NCI-H446 (cell line): ENCODE results near the gene SPATA45.
"Not testable (repeated sequence)": the region's sequence is repeated elsewhere in the genome, so short reads cannot be mapped to it uniquely, and the experiment has no call there.

Experiments
- DNase-seq, 2 experiments: peaks; one replicate each; lab custom pipeline; 2025; lab: John Stamatoyannopoulos, UW

Gene SPATA45

DNA sequence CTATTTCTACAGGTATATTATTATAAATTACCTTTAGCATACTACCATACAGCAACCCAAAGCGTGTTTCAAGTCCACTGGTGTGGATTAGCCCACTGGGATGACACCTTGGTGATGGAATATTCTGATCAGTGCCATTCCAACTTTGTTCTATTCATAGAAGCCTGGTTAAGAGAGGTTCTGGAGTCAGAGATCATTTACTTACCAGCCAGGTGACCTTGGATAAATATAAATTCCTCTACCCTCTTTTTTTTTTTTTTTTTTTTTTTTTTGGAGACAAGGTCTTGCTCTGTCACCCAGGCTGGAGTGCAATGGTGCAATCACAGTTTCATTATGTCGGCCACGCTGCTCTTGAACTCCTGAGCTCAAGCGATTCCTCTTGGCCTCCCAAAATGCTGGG, at the start of gene SPATA45:
Gene SPATA45 (minus strand): TSS at position 101 of the 400 bp plus-strand sequence. CDS start 11,500 bp downstream, outside the sequence.
- no peak for DNase-seq

DNA sequence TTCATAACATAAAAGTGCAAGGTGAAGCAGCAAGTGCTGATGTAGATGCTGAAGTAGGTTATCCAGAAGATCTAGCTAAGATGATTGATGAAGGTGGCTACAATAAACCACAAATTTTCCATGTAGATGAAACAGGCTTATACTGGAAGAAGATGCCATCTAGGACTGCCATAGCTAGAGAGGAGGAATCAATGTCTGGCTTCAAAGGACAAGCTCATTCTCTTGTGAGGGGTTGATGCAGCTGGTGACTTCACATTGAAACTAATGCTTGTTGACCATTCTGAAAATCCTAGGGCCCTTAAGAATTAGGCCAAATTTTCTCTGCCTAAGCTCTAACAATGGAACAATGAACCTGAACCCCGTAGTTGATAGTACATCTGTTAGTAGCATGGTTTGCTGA, 44.7 kb upstream of the SPATA45 start:
- DNase-seq: no peak

DNA sequence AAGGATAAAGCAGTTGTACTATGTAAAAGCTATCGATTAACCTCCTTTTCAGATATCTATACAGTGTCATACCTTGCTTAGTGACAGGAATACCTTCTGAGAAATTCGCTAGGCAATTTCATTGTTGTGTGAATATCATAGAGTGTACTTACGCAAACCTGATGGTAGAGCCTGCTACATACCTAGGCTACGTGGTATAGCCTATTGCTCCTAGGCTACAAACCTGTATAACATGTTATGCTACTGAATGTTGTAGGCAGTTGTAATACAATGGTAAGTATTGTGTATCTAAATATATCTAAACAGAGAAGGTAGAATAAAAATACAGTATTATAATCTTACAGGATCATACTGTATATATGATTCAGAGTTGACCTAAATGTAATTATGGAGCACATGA, 37.1 kb upstream of the SPATA45 start:
- no peak for DNase-seq

DNA sequence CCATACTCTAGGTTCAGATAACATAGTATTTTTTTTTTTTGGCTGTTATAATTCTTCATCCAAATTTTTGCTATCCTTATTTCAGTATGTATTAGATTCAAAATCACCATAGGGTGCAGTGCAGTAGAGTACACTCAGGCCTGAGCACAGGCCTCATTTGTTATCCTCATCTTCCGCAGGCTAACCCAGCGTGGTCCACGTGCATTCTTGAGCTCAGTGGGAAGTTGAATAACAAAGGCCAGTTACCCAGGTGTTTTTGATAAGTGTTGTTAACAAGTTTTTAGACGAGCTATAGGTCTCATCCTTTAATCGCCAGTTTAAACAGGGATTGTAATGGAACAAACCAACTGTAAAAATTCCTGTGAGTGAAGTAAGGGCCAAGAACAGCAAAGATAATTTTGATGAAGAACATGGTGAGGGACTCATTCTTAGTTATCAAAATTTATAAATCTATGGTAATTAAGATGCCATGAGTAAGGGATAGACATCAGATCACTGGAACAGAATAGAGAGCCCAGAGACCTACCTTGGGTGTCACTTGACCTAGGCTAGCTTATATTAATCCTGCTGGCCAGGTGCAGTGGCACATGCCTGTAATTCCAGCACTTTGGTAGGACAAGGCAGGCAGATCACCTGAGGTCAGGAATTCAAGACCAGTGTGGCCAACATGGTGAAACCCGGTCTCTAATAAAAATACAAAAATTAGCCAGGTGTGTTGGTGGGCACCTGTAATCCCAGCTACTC, 32.7 kb upstream of the SPATA45 start:
- DNase-seq: no peak

DNA sequence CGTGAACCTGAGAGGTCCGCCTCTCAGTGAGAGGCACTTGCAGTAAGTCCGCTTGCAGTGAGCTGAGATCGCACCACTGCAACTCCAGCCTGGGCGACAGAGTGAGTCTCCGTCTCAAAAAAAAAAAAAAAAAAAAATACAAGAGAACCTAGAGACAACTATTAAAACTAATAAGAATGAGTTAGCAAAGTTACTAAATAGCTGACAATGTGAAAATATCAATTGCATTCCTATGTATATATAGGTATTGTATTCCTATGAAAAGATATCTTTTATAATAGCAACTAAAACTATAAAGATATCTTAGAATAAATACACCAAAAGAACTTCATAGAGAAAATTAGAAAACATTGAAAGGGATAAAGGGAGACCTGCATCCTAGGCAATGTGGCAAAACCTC, 31.0 kb upstream of the SPATA45 start:
- DNase-seq: no peak

DNA sequence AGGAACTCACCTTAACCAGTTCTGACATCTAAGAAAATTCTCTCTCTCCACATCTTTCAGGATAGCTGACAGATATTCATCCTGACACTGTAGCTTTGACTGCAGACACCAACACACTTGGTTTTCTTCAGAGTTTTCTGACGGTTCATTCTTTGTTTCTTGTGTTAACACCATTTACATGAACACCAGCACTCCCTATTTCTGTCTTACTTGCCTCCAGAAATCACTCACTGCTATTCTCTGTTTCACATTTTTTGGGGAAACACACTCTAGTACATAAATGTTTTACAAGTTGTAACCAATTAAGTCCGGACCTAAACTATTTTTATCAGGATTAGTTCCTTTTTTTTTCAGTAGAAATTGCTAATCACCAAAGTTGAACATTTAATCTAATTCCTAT, 26.1 kb upstream of the SPATA45 start:
- DNase-seq: no peak

DNA sequence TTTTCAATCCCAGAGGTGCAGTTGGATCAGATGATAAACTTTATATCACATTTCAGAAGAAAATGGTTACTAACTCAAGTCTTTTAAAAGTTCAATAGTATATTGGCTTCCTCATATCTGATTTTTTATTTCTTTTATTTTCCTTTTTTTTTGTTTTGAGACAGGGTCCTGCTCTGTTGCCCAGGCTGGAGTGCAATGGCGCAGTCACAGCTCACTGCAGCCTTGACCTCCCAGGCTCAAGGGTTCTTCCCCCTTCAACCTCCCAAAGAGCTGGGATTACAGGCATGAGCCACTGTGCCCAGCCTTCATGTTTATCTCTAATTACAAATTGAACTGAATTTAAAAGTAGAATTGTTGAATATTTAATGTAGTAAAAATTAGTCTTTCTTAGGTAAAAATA, 24.5 kb upstream of the SPATA45 start:
- no peak for DNase-seq

DNA sequence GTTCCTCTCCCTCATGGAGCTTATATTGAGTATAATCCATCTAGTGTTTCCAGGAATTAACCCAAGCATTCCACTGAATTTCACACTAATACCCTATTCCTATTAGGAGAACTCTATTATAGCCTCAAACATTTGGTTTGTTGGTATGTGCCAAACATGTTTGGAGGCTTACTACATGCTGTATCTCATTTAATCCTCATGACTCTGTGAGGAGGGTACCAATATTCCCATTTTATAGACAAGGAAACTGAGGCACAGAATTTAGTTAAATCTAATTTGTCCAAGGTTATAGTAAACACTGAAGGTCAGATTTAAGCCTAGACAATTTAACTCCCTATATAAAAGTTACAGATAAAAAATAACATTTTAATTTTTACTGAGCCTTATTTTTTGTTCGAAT, 19.7 kb upstream of the SPATA45 start:
- no peak for DNase-seq

DNA sequence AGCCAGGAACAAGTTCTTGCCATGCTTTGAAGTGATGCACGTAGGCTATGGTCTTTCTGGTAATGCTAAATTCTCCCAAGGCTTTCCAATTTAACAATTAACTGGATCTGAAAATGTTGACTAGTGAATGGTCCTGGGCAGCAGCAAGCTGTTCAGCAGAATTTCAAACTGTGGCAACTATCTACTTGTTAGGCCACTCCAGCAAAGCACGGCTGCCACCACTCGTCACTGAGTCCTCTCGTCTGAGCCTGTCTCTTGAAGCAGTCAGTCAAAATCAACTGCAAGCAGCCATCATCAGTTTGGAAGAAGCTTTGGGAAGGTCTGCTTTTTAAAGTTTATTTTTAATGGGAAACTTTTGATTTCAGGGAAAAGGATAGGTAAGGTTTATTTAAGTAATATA, 16.8 kb upstream of the SPATA45 start:
- DNase-seq: no peak

DNA sequence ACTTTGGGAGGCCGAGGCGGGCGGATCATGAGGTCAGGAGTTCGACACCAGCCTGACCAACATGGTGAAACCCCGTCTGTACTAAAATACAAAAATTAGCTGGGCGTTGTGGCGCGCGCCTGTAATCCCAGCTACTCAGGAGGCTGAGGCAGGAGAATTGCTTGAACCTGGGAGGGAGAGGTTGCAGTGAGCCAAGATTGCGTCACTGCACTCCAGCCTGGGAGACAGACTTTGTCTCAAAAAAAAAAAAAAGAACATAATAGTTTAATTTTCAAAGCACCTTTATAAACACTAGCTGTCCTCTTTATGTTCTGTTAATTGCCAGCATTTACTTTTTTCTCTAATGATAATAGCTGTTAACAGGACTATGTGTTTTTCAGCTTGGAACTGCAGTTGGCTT, 15.9 kb upstream of the SPATA45 start:
- DNase-seq: not testable (repeated sequence)

DNA sequence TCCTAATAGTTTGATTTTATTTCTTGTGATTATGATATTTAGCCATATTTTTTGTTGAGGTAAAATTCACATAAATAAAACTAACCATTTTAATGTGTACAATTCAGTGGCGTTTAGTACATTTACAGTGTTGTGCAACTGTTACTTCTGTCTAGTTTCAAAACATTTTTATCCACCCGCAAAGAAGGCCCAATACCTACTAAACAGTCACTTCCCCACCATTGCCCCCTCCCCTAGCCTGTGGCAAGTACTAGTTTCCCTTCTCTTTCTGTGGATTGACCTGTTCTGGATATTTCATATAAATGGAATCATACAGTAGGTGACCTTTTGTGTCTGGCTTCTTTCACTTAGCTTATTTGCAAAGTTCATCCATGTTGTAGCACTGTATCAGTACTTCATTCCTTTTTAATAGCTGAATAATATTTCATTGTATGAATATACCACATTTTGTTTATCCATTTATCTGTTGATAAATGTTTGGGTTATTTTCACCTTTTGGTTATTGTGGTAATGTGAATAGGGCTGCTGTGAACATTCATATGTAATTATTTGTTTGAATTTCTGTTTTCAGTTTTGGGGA, 14.8 kb upstream of the SPATA45 start:
- no peak for DNase-seq

DNA sequence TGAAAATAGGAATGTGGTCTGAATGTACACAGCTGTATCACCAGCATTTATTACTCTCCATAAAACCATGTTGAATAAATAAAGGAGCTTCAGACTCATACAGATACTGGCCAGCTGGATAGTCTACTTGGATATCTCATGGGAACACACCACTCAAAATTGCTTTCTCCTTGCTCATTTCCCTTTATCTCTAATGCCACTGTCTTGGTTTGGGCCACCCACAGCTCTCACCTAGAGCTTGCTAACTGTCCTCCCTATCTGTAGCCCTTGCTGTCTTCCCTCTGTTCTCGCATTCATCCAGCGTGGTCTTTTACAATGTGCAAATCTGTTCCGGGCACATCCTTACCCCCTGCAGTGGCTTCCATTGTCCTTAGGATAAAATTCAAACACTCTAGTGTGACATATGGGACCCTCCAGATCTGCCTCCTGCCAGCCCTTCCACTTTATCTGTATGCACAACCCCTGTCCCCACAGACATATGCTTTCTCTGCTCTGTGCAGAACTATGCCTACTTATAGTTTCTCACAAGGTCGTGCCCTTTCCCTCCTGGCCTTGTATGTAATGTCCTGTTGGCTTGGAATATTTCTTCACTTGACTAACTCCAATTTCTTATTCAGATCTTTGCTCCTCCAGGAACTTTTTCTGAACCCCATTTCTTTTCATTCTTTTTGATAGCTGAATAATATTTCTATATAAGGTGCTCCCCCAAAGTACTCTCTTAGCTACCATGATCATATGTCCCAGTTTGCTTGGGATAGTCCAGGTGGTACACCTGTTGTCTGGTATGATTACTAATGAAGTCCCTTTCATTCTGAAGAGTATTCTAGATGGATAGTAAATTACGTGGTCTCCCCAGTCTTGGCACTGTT, 13.5 kb upstream of the SPATA45 start:
- no peak for DNase-seq

DNA sequence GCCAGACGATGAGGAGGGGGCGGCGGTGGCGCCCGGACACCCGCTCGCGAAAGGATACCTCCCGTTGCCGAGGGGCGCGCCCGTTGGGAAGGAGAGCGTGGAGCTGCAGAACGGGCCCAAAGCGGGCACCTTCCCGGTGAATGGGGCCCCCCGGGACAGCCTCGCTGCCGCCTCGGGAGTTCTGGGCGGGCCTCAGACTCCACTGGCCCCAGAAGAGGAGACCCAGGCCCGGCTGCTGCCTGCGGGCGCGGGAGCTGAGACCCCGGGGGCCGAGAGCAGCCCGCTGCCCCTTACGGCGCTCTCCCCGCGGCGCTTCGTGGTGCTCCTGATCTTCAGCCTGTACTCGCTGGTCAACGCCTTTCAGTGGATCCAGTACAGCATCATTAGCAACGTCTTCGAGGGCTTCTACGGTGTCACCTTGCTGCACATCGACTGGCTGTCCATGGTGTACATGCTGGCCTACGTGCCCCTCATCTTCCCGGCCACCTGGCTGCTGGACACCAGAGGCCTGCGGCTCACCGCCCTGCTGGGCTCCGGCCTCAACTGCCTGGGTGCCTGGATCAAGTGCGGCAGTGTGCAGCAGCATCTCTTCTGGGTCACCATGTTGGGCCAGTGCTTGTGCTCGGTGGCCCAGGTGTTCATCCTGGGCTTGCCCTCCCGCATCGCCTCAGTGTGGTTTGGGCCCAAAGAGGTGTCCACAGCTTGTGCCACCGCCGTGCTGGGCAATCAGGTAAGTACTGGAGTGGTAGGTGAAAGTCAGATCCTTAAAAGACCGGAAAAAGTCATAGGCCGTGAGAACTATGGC, 11.2 kb upstream of the SPATA45 start:
- DNase-seq: no peak

DNA sequence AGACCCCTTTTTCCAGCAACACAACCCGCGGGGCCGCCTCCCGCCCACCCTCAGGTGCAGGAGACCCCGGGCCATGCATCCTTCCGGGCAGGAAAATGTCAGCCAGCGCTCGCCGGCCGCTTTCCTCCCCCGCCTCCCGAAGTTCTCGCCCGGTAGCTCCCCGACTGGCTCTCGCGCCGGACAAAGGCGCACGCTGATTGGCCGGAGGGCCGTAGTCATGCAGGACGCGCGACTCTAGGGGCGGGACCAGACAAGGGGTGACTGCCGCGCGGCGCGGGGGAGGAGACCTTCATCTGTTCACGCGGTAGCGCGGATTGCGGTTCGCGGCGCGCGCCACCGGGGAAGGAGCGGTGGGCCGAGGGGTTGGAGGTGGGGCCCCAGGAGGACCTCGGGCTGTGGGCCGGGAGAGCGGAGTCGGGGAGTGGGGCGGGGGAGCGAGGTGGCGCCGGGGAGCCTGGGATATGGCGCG, 10.6 kb upstream of the SPATA45 start, which contains the start of gene FLVCR1:
Gene FLVCR1 (plus strand): TSS at position 284 of the 469 bp plus-strand sequence. CDS start 178 bp downstream, at position 462.
- DNase-seq: peak; percentile 95 to 99

DNA sequence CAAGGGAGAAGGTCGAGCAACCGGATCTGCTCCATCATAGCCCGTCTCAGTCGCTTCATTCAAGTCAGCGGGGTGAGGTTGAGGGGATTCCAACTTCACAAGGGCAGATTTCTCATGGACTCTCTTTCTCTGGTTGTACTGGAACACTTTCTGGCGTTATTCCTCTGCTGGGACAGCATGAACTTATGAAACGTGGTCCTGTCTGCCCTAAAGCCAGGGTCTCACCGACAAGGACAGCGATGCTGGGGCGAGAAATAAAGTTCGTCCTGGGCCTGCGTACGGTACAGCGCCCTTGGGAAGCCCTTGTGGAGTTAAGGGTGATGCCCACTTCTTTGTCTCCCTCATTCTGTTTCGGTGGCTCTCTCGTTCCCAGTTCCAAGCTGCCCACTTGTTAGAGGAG, 9.3 kb upstream of the SPATA45 start:
- DNase-seq: no peak

DNA sequence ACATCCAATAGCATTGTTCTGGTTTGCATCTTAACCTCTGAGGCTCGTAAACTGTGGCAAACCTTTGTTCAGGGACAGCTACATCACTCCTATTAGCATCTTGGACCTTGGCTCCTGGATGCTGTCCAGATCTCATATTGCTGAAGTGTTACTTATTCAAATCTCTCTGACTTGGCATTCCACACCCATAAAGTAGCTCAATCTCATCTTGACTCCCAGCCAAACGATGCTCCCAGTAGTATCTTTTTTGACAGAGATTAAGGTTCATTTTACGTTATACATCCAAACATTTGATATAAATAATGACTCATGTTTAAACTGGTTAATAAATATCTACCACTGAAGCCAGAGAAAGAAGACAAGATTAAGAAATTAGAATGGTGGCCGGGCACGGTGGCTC, 6.2 kb upstream of the SPATA45 start:
- DNase-seq: no peak

DNA sequence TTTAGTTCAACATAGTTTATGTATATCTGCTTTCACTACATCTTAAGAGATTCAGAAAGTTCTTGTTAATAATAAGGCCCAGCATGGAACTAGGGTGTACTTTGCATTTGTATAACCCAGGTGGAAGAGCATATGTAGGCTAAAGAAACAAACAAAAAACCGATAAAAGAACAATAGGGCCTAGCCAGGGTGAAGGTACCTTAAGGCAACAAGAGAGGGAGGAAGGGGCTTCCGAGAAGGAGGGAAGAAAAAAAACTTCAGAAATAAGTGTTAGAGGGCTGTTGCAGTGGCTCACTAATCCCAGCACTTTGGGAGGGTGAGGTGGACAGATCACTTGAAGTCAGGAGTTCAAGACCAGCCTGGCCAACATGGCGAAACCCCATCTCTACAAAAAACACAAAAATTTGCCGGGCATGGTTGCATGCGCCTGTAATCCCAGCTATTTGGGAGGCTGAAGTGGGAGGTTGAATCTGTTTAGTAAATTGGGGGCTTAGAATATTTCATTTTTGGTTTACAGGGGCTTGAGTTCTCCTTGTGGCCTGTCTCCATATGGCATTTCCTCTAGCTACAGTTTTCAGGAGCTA, 4.7 kb upstream of the SPATA45 start:
- no peak for DNase-seq

DNA sequence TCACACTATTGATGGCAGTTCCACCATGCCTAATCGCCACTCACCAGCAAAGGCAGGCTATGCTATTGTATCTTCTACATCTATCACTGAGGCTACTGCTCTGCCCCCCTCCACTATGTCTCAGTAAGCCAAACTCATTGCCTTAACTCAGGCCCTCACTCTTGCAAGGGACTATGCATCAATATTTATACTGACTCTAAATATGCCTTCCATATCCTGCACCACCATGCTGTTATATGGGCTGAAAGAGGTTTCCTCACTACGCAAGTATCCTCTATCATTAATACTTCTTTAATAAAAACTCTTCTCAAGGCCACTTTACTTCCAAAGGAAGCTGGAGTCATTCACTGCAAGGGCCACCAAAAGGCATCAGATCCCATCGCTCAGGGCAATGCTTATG, 2.9 kb downstream of the SPATA45 start:
- not testable (repeated sequence) for DNase-seq

DNA sequence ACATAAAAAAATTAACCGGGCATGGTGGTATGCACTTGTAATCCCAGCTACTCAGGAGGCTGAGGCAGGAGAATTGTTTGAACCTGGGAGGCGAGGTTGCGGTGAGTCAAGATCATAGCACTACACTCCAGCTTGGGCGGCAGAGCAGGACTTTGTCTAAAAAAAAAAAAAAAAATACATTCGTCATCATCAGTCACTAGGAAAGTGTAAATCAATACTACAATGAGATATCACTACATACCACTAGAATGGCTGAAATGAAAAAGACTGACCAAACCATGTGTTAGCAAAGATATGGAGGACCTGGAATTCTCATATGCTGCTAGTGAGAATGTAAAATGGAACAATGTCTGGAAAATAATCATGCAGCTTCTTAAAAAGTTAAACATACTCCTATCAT, 9.3 kb downstream of the SPATA45 start:
- DNase-seq: no peak

DNA sequence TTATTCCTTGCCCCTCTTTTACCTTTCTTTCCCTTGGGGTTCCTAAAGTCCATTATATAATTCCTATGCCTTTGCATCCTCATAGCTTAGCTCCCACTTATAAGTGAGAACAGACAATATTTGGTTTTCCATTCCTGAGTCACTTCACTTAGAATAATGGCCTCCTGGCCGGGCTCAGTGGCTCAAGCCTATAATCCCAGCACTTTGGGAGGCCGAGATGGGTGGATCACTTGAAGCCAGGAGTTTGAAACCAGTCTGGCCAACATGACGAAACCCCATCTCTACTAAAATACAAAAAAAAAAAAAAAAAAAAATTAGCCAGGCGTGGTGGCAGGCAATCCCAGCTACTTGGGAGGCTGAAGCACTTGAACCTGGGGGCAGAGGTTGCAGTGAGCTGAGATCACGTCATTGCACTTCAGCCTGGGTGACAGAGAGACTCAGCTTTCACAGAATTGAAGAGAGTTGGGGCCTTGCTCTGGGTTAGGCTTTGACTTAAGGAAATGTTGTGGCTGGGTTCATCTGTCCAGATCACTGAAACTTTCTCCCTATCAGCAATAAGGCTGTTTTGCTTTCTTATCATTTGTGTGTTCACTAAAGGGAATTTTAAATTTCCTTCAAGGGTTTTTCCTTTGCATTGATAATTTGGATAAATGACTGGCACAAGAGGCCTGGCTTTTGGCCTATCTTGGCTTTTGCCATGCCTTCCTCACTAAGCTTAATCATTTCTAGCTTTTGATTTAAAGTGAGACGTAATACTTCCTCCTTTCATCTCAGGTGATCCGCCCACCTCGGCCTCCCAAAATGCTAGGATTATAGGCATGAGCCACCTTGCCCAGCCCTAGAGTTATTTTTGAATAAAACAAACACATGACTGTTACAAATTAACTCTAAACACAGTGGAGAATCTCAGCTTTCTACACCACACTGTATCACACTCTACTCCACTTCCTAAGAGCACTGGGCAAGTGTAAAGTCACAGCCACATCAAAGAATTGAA, 13.9 kb downstream of the SPATA45 start:
- not testable (repeated sequence) for DNase-seq
